ENCODE measurements around the gene MYO7A.

GRCh38 chr11:77201991-77202841 is 74.2 kb downstream of the MYO7A start:
- TF ChIP-seq EZH2phosphoT487 (IDR thresholded peaks at IDR 0.05; ENCODE audit: low read depth, severe bottlenecking, unreplicated experiment): no peak
- TF ChIP-seq, protein P1, sequence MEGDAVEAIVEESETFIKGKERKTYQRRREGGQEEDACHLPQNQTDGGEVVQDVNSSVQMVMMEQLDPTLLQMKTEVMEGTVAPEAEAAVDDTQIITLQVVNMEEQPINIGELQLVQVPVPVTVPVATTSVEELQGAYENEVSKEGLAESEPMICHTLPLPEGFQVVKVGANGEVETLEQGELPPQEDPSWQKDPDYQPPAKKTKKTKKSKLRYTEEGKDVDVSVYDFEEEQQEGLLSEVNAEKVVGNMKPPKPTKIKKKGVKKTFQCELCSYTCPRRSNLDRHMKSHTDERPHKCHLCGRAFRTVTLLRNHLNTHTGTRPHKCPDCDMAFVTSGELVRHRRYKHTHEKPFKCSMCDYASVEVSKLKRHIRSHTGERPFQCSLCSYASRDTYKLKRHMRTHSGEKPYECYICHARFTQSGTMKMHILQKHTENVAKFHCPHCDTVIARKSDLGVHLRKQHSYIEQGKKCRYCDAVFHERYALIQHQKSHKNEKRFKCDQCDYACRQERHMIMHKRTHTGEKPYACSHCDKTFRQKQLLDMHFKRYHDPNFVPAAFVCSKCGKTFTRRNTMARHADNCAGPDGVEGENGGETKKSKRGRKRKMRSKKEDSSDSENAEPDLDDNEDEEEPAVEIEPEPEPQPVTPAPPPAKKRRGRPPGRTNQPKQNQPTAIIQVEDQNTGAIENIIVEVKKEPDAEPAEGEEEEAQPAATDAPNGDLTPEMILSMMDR (IDR thresholded peaks at IDR 0.05; ENCODE audit: poor library complexity): no peak

All from hepatocyte (in vitro differentiated cells).